Loucy (cell line): Measurements from ENCODE around the gene TDRD12.

ENCODE experiments used
- H2AFZ ChIP-seq: fragments of 200-600 bp; sonication (generic); 2 replicates; pipeline ENCODE4 v1.6.0; 2016; ENCODE audit warnings: antibody characterized with exemption, mild to moderate bottlenecking, low read length, moderate library complexity
- H3F3A ChIP-seq: fragments of 200-600 bp; 2 replicates; pipeline ENCODE4 v1.6.0; 2016; ENCODE audit warnings: antibody characterized with exemption, low read depth, mild to moderate bottlenecking
- H3K27me3 ChIP-seq: fragments of 200-600 bp; sonication (generic); 2 replicates; pipeline ENCODE4 v1.6.1; 2014; ENCODE audit warnings: low read length, mild to moderate bottlenecking; ENCODE audit not compliant: insufficient read depth, poor library complexity, severe bottlenecking
- H3K36me3 ChIP-seq: fragments of 200-600 bp; sonication (generic); 2 replicates; pipeline ENCODE4 v1.6.1; 2016; ENCODE audit warnings: low read length; ENCODE audit not compliant: insufficient read depth
- H3K4me1 ChIP-seq: fragments of 200-600 bp; sonication (generic); 2 replicates; pipeline ENCODE4 v1.5.1; 2014; ENCODE audit warnings: low read length, mild to moderate bottlenecking; ENCODE audit not compliant: insufficient read depth, poor library complexity, severe bottlenecking
- H3K4me2 ChIP-seq: fragments of 200-600 bp; sonication (generic); 2 replicates; pipeline ENCODE4 v1.6.0; 2014; ENCODE audit warnings: antibody characterized with exemption, low read length, low read depth, mild to moderate bottlenecking; ENCODE audit not compliant: poor library complexity, severe bottlenecking
- H3K4me3 ChIP-seq: fragments of 200-600 bp; sonication (generic); 2 replicates; pipeline ENCODE4 v1.5.1; 2014; ENCODE audit warnings: low read length, mild to moderate bottlenecking, mixed read lengths; ENCODE audit not compliant: poor library complexity, severe bottlenecking
- H3K79me2 ChIP-seq: fragments of 200-600 bp; sonication (generic); 2 replicates; pipeline ENCODE4 v1.6.1; 2014; ENCODE audit warnings: low read length; ENCODE audit not compliant: insufficient read depth
- H3K9ac ChIP-seq: fragments of 200-600 bp; sonication (generic); 2 replicates; pipeline ENCODE4 v1.6.0; 2014; ENCODE audit warnings: mild to moderate bottlenecking, low read depth, low read length, moderate library complexity; ENCODE audit not compliant: poor library complexity, severe bottlenecking
- H3K9me2 ChIP-seq: fragments of 200-600 bp; sonication (generic); replicated peaks from 2 replicates; pipeline ENCODE4 v1.6.1; 2016; ENCODE audit warnings: low read depth, low read length, mixed read lengths
- H3K9me3 ChIP-seq: fragments of 200-600 bp; sonication (generic); 2 replicates; pipeline ENCODE4 v1.6.1; 2014; ENCODE audit warnings: mild to moderate bottlenecking, antibody characterized with exemption, low read length, low read depth; ENCODE audit not compliant: insufficient read depth
- H4K20me1 ChIP-seq: fragments of 200-600 bp; sonication (generic); 2 replicates; pipeline ENCODE4 v1.6.0; 2014; ENCODE audit warnings: antibody characterized with exemption, low read length, mild to moderate bottlenecking; ENCODE audit not compliant: insufficient read depth, poor library complexity, severe bottlenecking
- EZH2phosphoT487 ChIP-seq: fragments of 200-600 bp; IDR thresholded peaks from 2 replicates; pipeline ENCODE4 v1.6.1; 2018; ENCODE audit warnings: antibody characterized with exemption, mild to moderate bottlenecking, moderate library complexity, borderline replicate concordance
- TF ChIP-seq, protein P1 (sequence below): fragments of 200-600 bp; sonication (generic); conservative IDR thresholded peaks from 2 replicates; pipeline ENCODE4 v1.5.1; 2014; ENCODE audit warnings: mild to moderate bottlenecking, antibody characterized with exemption, low read length

The TDRD12 gene

DNA sequence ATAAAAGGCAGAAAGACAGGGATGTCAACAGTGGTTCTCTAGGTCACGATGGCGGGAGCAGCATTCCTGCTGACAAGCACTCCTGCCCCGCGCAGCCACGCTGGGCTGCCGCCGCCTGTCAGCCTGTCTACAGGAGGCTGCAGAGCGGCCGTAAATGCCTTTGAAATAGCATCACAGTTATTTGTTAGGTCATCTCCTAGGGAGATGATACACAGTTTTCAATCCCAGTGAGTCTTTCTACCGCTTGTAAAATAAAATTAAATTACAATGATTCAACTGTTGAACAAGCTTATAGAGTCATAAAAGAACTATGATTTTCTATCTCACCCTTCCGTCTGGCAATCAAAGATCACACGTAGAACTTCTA, 157.3 kb downstream of the TDRD12 start:
- Histone ChIP-seq H2AFZ (no peak overlapping the region), H3K9me3 (no peaks in the 10 kb centered on the region), H3K9ac (no peak overlapping the region), H3K36me3 (no peaks in the 10 kb centered on the region), H3K79me2 (no peaks in the 10 kb centered on the region), H3F3A (no peaks in the 10 kb centered on the region), H3K9me2 (no peaks in the 10 kb centered on the region), H3K4me1 (no peaks in the 10 kb centered on the region), H3K4me2 (no peak overlapping the region), H4K20me1 (no peaks in the 10 kb centered on the region), H3K27me3 (no peaks in the 10 kb centered on the region), H3K4me3 (no peak overlapping the region)
- TF ChIP-seq, protein P1, sequence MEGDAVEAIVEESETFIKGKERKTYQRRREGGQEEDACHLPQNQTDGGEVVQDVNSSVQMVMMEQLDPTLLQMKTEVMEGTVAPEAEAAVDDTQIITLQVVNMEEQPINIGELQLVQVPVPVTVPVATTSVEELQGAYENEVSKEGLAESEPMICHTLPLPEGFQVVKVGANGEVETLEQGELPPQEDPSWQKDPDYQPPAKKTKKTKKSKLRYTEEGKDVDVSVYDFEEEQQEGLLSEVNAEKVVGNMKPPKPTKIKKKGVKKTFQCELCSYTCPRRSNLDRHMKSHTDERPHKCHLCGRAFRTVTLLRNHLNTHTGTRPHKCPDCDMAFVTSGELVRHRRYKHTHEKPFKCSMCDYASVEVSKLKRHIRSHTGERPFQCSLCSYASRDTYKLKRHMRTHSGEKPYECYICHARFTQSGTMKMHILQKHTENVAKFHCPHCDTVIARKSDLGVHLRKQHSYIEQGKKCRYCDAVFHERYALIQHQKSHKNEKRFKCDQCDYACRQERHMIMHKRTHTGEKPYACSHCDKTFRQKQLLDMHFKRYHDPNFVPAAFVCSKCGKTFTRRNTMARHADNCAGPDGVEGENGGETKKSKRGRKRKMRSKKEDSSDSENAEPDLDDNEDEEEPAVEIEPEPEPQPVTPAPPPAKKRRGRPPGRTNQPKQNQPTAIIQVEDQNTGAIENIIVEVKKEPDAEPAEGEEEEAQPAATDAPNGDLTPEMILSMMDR = no peak
- no peak for TF ChIP-seq EZH2phosphoT487
